Large intestine (tissue), 3 donors: ENCODE measurements around the gene FOCAD. TPM values are rescaled to one million over a fixed set of nuclear protein-coding genes. Genes with fewer than 3 reads are reported as not detected.
A peak's percentile ranks its signal among the peaks of the same experiment; 100 is the strongest.

ENCODE experiments used
- DNase-seq, 2 donors: peaks; one replicate each; pipeline versions ENCODE4 v3.0.0 to v3.0.0-alpha.2; 2013
- H3K27ac ChIP-seq: one replicate; pipeline ENCODE4 v1.5.1; 2013; ENCODE audit warnings: low read length
- H3K27me3 ChIP-seq: 2 replicates; pipeline ENCODE4 v1.6.1; 2013; ENCODE audit warnings: low read length; ENCODE audit not compliant: control insufficient read depth, insufficient read depth
- H3K36me3 ChIP-seq: 2 replicates; pipeline ENCODE4 v1.6.1; 2013; ENCODE audit warnings: low read length; ENCODE audit not compliant: control insufficient read depth, insufficient read depth
- H3K4me1 ChIP-seq: one replicate; pipeline ENCODE4 v1.6.1; 2013; ENCODE audit warnings: low read length; ENCODE audit not compliant: control insufficient read depth, insufficient read depth
- H3K4me3 ChIP-seq: one replicate; pipeline ENCODE4 v1.5.1; 2013; ENCODE audit warnings: low read length
- H3K9me3 ChIP-seq: one replicate; pipeline ENCODE4 v1.6.1; 2013; ENCODE audit warnings: mild to moderate bottlenecking, low read depth, low read length, moderate library complexity; ENCODE audit not compliant: control insufficient read depth
- WGBS: methylation state at CpG from one replicate; pipeline ENCODE4 v1.1.5; 2013; ENCODE audit warnings: low lambda C conversion rate; ENCODE audit not compliant: insufficient coverage; 5-methylcytosine and 5-hydroxymethylcytosine counted together
- polyA plus RNA-seq: library from polyadenylated mRNA; unstranded; fragments of 120-200 nt; gene quantifications from one replicate; pipeline ENCODE4 v1.2.1, GENCODE V29; 2013

Gene FOCAD
- polyA plus RNA-seq, 1 donor = 16.1 TPM

DNA sequence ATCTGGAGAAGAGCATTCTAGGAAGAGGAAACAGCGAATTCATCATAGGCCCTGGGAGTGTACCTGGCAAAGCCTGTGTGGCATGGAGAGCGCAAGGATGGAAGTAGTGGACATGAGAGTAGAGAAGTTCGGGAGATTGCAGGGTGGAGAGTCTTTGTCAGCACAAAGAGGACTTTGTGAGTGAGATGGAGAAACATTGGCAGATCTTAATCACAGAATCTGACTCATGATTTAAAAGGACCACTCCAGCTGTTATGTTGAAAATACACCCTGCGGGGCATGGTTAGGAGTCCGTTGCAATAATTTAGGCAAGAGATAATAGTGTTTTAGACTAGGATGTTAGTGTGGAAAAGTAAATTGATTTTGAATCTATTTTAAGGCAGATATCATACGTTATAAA, 230.5 kb downstream of the FOCAD start:
- no peak overlapping the region for H3K4me3 ChIP-seq
- no peak for DNase-seq
- WGBS = 89% methylated on average over 1 of the region's 6 CpGs

DNA sequence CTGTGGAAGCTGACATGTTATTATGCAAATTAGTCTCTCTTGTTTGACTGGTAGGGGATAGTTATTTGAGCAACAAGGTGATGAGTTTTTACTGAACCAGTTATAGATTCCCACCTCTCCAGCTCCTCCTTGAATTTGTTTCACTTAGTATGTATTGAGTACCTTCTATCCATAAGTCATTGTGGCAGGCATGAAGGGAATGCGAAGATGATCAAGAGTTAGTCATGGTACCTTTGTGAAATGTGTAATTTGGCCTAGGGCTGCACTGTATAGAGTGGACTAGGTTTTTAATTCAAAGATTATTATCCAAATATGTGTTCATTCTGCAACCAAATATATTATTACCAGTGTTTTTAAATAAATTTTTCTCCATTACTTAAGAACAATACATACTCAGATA, 237.3 kb downstream of the FOCAD start:
- Histone ChIP-seq H3K4me1 (no peaks in the 10 kb centered on the region), H3K27me3 (no peaks in the 10 kb centered on the region), H3K36me3 (peaks cover 2% of the 10 kb centered on the region), H3K9me3 (no peaks in the 10 kb centered on the region), H3K4me3 (no peak overlapping the region), H3K27ac (no peak overlapping the region)
- no CpG with 5 or more reads among the region's 1 CpG for WGBS
- DNase-seq = no peak

More for the DNA sequence above, 230.5 kb downstream of the FOCAD start:
- Histone ChIP-seq H3K27ac (no peak overlapping the region), H3K27me3 (no peaks in the 10 kb centered on the region), H3K9me3 (no peaks in the 10 kb centered on the region), H3K4me1 (no peaks in the 10 kb centered on the region), H3K36me3 (peaks cover 2% of the 10 kb centered on the region)

DNA sequence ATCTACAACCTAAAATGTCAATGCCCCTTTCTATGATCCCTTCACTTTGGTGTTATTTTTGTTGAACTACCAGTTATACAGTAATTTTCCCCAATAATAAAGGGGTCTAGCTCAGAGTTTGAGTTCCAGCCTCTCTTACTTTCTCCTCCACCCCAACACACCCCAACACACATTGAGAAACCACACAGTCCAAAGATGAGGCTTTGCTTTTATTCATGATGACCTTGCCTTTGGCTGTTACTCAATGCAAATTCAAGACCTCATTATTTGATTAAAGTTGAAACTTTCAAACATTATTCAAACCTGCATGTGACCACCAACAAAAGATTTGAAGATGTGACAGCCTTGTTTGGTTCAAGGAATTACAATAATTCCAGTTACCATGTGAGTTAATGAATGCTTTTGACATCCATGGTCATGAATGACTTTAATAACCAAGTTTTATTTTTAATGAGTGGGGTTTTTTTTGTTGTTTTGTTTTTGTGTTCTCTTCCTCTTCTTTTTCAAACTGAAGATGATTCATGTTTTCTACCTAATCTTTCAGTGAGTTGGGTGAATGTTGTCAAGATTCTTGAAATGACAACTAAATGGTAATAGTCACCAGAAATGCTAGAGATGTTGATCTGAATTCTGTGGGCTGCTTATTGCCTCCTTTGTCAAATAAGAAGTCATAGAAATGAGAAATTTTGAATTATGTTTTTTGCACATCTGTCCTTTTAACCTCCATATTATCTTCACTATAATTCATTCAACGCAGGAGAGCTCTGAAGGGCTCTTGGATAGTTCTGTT, 241.4 kb downstream of the FOCAD start:
- Histone ChIP-seq H3K4me3 (no peak overlapping the region), H3K27ac (no peak overlapping the region), H3K36me3 (peaks cover 6% of the 10 kb centered on the region), H3K4me1 (no peaks in the 10 kb centered on the region), H3K27me3 (no peaks in the 10 kb centered on the region), H3K9me3 (no peaks in the 10 kb centered on the region)
- 100% methylated on average over 1 of the region's 1 CpG for WGBS
- DNase-seq = no peak

DNA sequence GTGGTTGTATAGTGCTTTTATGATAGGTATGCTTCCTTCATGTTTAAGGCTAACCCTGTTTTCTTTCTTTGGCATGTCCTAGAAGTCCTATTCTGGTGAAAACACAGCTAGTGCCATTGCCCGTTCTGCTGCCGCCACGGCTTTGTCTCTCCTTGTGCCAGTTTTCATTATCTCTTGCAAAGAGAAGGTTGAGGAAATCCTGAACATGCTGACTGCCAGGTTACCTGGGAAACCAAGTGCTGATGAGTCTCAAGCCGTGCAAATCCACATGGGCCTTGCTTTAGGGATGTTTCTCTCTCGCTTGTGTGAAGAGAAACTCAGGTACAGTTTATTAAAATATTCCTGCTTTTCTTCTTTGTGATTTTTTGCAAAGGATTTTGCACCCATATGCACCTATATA, 245.2 kb downstream of the FOCAD start:
- H3K4me3 ChIP-seq = no peak overlapping the region
- no CpG with 5 or more reads among the region's 5 CpGs for WGBS

DNA sequence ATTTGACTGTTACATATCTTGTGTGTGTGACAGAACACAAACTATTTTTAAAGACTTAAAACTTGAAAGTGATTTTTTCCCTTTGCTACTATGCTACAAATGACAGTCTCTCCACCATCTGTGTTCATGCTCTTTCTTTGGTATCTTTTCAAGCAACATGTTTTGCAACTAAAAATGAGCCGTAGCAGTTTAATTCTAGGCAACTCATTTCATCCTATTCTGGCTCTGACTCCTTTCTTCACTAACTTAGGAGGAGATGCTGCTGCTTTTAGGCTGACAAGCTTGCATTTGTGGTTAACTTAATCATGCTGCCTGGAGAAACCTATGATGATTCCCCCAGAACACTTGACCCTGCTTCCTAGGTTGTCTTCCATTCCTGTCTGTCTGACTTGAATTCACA, 246.8 kb downstream of the FOCAD start:
- no peak for DNase-seq
- Histone ChIP-seq H3K27me3 (no peaks in the 10 kb centered on the region), H3K9me3 (no peaks in the 10 kb centered on the region), H3K4me1 (no peaks in the 10 kb centered on the region), H3K4me3 (no peak overlapping the region), H3K27ac (no peak overlapping the region), H3K36me3 (peaks cover 9% of the 10 kb centered on the region)
- WGBS = 100% methylated on average over 1 of the region's 1 CpG

More for the DNA sequence above, 245.2 kb downstream of the FOCAD start:
- Histone ChIP-seq H3K4me1 (no peaks in the 10 kb centered on the region), H3K27me3 (no peaks in the 10 kb centered on the region), H3K36me3 (peaks cover 9% of the 10 kb centered on the region), H3K27ac (no peak overlapping the region), H3K9me3 (no peaks in the 10 kb centered on the region)
- no peak for DNase-seq

DNA sequence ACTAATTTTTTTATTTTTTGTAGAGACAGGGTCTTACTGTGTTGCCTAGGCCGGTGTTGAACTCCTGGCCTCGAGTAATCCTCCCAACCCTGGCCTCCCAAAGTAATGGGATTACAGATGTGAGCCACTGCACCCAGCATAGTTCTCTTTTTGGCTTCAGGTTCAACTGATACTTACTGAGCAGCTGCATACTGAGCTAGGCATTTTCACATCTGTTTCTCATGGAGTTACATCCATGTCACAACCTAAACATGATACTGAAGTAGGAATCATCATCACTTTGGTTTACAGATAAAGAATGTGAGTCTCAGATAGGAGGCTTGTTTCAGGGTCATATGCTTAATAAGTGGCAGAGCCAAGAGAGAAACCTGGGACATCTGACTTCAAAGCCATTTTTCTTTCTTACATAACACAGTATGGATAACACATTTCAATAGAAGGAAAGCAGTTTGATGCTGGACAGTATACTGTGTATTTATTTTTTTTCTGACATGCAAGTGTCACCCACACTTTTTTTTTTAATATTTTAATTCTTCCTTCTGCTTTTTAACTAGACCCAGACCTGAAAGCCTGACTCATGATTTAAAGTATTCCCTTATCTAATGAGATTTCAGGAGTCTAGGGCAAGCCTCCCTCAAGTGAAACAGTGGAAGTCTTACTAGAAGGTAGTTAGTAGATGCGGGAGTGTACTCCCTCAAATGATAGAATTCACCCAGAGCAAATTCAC, 256.6 kb downstream of the FOCAD start:
- Histone ChIP-seq H3K27me3 (no peaks in the 10 kb centered on the region), H3K4me3 (no peak overlapping the region), H3K27ac (no peak overlapping the region), H3K36me3 (peaks cover 3% of the 10 kb centered on the region), H3K9me3 (no peaks in the 10 kb centered on the region), H3K4me1 (no peaks in the 10 kb centered on the region)
- DNase-seq = no peak
- WGBS = no CpG with 5 or more reads among the region's 3 CpGs

DNA sequence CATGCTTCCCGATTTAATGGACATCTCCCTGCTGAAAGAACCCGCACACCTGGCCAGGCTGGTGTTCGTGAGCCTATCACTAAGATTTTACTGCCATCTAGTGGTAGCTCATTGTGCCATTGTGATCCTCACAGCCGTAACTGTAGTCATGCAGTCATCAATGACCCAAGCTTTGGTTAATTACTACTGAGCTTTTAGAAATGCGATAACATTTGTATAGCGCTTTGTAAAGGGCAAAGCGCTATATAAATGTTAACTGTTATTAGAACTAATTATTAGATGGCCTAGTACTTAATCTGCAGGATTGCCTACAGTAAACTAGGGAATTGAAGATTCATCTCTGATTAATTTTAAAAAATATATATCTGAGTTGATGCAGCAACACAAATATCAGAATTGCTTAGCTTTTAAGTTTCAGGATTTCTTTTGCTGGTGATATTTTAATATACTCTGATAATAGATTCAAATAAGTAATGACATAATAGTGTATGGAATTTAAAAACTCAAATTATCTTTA, 257.2 kb downstream of the FOCAD start:
- no CpG with 5 or more reads among the region's 7 CpGs for WGBS
- Histone ChIP-seq H3K27ac (no peak overlapping the region), H3K27me3 (no peaks in the 10 kb centered on the region), H3K4me3 (no peak overlapping the region), H3K4me1 (no peaks in the 10 kb centered on the region), H3K9me3 (no peaks in the 10 kb centered on the region), H3K36me3 (peaks cover 3% of the 10 kb centered on the region)
- DNase-seq = peak; percentile 49 to 66

DNA sequence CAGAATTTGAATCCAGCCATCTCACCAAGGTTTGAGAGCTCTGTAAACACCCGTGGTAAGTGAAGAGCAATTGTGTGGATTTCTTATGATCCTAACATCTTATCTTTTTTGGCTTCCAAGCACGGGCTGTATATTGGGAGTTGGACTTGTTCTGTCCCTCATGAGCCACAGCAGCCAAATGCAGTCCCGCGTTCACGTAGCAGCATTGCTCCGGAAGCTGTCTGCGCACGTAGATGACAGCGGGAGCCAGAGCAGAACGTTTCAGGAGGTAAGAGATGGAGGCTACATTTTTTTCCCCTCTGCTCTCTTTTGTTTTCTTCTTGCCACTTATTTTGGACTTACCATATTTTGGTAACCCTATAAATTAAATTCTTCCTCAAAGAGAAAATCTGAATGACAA, 260.4 kb downstream of the FOCAD start:
- no peaks in the 10 kb centered on the region for H3K9me3 ChIP-seq
- peaks cover 3% of the 10 kb centered on the region for H3K36me3 ChIP-seq
- H3K4me3 ChIP-seq = no peak overlapping the region
- no peaks in the 10 kb centered on the region for H3K27me3 ChIP-seq
- no peak for DNase-seq
- H3K4me1 ChIP-seq = no peaks in the 10 kb centered on the region
- WGBS = no CpG with 5 or more reads among the region's 10 CpGs
- no peak overlapping the region for H3K27ac ChIP-seq

DNA sequence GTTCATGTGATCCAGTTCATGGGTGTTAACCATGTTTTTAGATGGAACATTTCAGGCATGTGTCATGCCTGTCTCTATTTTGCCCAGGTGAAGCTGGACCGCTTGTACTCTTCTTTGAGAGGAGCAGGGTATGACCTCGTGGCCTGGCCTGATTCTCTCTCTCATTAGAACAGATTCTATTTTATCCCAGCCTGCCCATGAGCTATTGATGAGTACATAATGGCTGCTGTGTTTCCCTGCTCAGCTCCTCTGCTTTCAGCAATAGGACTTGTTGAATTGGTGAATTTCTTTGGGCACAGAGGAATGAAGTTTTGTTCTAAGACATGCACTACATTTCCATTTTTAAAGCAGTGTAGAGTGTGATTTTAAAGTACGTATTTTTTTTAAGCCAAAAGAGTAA, 261.2 kb downstream of the FOCAD start:
- Histone ChIP-seq H3K27me3 (no peaks in the 10 kb centered on the region), H3K4me3 (no peak overlapping the region), H3K4me1 (no peaks in the 10 kb centered on the region), H3K36me3 (peaks cover 3% of the 10 kb centered on the region), H3K9me3 (no peaks in the 10 kb centered on the region), H3K27ac (no peak overlapping the region)
- 93% methylated on average over 2 of the region's 3 CpGs for WGBS
- DNase-seq = no peak

DNA sequence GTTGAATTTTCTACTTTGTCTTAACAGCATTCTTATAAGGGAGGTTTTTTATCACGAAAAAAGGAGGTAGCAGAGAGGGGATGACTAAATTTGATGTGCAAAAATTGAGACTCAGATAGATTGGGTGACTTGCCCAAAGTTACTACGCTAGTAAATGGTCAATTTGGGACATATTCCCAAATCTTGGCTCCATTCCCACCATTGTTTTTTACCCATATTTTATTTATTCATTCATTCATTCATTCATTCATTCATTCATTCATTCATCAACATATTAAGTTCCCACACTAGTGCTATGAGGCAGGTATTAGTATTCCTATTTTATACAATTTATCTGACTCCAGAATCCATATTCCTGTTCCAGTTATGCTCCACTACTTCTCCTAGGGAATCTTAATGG, 261.8 kb downstream of the FOCAD start:
- no peak overlapping the region for H3K27ac ChIP-seq
- H3K36me3 ChIP-seq = peaks cover 5% of the 10 kb centered on the region
- no peaks in the 10 kb centered on the region for H3K27me3 ChIP-seq
- no peak for DNase-seq
- no peaks in the 10 kb centered on the region for H3K4me1 ChIP-seq
- WGBS = no CpG with 5 or more reads among the region's 2 CpGs
- H3K4me3 ChIP-seq = no peak overlapping the region
- H3K9me3 ChIP-seq = no peaks in the 10 kb centered on the region
